GM21360 (cell line): ENCODE measurements around the gene GCLC.
"Not testable (repeated sequence)": the region's sequence is repeated elsewhere in the genome, so short reads cannot be mapped to it uniquely, and the experiment has no call there.

ENCODE experiments used
- ATAC-seq: cut with Tn5 transposase; IDR thresholded peaks from one replicate; pipeline ENCODE4 v1.9.1; 2021; ENCODE audit warnings: mild to moderate bottlenecking, moderate library complexity; ENCODE audit not compliant: unreplicated experiment

GCLC gene

DNA sequence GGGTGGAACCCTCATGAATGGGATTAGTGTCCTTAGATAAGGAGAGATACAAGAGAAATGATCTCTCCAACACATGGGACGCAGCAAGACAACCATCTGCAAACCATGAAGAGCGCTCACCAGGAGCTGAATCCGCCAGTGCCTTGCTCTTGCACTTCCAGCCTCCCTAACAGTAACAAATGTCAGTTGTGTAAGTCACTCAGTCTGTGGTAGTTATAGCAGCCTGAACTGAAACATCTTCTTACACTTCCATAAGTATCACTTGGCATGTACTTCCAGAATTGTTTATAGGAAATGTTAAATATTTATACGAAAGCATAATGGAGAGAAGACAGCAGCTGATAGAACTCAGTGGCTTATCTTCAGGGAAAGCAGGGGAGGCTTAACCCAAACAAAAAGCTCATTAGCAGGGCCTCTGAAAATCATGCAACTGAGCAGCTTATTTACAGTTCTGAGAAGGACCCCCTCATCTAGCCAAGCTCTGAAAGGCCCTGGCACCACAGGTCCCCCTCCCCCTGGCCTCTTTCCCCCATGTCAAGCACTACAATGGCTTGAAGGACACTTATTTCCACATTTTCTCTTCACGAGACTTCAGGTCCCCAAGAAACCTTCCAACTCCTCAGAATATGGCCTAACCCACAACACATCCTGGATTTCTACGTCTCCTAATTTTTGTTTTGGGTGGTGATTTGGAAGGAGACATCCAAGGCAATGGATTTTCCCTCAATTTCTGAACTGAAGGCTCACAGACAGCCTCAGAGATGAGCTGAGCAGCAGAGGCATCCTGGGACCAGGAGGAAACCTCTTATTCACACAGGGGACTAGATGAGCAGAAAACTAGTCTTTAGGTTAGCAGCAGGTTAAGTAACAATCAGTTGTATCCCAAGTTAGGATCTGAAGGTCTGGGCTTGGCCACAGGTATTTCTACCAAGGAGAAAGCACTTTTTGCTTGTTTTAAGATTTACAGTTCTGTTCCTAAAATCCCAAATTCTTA lies 49.1 kb downstream of the GCLC start:
- no peak for ATAC-seq

DNA sequence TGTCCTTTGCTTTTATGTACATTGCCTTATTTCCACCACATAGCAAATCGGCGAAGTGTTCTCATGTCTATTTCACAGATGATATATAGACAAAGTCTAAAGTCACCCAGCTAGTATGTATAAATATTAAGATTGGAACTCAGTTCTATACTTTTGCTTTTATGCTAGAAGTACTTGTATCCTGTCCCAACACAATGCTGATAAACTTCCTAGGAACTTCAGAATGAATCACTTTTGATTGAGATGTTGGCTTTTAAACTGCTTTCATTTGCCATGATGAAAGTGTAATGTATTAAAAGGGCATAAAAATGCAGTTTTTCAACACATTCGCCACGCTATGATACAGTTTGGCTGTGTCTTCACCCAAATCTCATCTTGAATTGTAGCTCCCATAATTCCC lies 50.8 kb downstream of the GCLC start:
- ATAC-seq, result no peak

DNA sequence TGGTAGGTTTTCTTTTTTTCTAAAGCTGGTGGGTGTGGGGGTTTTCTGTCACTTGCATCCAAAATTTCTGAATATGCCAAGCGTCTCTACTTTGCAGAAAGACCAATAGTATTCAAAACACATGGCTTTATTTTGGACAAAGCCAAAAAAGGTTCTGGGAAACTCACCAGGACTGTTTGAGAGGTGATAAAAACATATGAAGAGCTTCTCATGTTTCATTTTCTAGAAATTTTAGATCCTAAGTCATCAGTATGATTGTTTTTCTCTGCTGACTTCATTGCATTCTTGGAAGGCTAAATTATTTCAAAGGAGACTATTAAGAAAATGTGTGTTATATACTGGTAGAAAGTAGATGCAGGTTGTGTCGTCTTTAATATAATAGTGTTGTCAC lies 51.3 kb downstream of the GCLC start:
- no peak for ATAC-seq

DNA sequence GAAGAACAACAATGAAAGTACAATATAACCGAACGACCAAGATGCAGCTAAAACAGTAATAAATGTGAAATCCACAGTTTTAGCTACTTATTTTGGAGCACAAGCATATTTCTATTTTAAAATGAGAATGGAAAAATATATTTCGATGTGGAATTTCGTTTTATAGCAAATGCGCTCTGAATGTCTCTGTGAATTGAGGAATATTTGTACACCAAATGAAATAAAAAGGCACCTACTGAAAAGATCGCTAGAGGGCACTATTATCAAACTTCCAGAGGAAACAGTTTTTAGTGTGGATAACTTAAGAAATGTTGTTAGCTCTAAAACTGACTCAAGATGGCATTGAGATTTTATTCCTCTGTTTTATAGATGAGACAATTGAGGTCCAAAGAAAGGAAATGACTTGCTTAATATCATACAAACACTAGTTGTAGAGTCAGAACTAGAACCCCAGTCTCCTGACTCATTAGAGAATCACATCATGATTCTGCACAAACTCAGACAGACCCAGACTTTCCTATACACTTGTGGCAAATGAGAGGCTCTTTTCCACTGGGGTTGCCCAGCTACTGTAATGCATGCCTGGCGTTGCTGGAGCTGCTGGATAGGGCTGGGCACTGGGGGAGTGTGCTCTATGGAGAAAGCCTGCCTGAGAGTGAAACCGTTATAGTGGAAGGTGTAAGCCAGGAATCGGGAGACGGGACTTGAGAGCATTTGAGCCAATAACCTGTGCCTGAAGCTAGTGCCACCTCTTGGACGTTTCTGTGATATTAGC lies 51.9 kb downstream of the GCLC start:
- ATAC-seq, result no peak

DNA sequence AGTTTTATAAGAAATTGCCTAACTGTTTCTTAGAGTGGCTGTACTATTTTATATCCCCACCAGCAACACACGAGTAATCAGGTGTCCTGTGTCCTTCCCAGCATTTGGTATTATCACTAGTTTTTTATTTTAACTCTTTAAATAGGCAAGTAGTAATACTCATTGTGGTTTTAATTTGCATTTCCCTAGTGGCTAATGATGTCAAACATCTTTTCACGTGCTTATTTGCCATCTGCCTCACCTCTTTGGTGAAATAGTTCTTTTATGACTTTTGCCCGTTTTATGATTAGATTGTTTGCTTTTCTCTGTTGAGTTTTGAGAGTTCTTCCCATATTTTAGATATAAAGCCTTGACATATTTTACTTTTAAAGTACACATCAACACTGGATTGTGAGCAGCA lies 57.8 kb downstream of the GCLC start:
- no peak for ATAC-seq

DNA sequence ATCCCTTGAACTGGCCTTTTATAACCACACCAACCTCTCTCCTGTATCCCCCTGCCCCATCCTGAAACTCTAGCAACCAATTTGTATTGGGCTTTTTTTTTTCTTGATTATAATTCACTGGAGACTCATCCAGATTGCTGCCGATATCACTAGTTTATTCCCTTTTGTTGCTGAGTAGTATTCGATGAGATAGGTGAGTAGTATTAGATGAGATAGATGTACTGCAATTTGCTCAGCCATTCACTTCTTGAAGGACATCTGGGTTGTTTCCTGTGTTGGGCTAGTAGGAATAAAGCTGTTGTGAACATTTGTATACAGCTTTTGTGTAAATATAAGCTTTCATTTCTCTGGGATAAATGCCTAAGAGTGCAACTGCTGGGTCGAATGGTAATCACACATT lies 58.2 kb downstream of the GCLC start:
- ATAC-seq, result no peak

DNA sequence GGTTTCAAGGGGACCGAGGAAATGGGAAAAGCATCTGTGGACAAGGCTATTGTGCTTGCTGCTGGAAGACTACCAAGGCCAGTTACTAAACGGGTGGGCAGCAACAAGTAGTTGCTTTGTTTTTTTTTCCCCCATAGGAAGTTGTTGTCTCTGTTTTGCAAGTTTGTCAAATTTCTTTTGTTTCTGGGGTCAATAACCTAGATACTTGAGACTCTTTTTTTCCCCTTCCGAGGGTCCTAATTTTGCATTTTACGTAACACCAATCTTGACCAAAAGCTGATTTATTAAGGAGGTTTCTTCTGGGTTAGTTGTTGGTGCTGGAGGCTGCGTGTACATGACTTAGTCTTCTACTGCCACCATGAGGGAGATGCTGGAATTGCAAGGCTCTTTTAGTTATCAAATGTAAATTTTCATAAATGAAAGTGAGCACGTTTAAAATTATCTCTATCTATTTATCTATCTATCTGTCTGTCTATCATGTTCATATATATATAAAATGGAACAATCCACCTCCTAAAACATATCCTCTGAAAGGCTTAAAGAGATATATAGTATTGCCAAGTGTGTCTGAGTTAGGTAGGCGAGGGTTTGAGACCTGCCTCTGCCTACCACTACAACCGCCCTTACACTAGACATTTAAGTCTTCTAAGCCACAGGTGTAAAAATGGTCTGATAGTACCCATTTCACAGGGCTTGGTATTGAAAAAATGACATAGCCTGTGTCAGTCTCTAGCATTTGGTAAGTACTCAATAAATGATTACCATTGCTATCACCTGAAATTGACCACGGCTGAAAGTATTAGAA lies 60.2 kb downstream of the GCLC start:
- ATAC-seq, result no peak

DNA sequence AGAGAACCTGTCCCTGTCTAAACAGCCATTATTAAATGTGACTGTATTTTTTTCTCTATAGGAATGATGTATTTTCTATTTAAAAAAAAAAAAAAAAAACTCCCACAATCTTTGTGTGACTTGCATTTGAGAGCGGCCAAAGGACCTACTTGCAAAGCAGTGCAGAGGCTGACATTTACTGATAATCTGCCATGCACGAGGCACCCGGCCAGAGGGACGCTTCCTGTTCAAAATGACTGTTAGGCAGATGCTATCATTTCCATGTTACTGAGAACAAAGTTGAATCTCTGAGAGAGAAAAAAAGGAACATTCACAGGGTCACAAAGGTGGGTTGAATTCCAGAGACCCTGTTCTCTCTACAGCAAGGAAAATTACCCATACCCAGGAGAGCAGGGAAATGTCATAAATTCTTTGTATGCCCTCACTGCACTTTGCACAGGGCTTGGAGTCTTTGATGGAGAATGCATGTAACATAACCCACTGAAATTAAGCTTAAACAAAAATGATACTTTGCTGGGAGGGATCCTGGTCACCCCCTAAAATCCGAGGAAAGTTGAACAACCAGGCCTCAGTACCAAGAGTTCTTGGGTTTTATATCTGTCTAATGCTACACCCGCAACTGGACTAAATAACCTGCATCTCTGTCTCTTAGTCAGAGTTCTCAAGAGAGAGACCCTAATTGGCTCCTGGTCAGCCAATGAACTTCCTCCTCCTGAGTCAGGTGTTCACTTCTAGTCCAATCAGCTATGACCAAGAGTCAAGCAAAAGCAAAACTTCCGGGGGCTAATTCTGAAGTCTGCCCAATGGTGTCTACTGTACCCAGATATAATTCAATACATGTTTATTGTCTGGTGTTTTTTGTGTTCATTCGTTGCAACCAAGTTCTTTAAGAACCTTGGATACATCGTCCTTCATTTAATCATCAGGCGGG lies 61.2 kb downstream of the GCLC start:
- ATAC-seq, result no peak

DNA sequence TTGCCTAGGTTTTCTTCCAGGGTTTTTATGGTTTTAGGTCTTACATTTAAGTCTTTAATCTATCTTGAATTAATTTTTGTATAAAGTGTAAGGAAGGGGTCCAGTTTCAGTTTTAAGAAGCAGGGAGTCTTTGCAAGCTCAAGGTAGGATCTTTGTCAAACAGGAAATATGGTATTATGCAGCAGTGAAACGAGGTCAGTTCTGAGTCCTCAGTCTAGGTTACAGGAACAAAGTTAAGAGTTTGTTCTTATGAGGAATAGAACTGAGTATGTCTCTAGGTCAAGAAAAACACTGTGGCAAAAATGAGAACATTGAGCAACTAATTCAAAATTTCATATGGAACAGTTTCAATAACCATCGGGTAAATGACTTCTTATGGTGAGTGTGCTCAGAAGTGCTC lies 63.6 kb downstream of the GCLC start:
- ATAC-seq, result no peak

DNA sequence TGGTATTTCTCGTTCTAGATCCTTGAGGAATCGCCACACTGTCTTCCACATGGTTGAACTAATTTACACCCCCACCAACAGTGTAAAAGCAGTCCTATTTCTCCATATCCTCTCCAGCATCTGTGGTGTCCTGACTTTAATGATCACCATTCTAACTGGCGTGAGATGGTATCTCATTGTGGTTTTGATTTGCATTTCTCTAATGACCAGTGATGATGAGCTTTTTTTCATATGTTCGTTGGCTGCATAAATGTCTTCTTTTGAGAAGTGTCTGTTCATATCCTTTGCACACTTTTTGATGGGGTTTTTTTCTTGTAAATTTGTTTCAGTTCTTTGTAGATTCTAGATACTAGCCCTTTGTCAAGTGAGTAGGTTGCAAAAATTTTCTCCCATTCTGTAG lies 64.1 kb downstream of the GCLC start:
- ATAC-seq, result not testable (repeated sequence)

DNA sequence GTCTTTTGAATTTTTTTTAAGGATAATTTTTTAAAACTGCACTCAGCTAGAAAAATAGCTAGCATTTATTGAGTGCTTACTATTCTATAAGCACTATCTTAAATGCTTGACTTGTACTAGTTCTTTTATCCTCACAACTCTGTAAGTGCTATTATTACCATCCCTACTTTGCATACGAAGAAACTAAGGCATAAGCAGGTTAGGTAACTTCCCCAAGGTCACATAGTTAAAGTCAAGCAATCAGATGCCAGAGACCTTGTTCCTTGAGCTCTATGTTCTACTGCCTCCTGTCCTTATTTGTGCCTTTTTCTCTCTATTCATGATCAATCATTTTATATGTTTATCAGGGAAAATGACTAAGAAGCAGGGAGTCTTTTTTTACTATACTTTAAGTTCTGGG lies 65.0 kb downstream of the GCLC start:
- no peak for ATAC-seq

DNA sequence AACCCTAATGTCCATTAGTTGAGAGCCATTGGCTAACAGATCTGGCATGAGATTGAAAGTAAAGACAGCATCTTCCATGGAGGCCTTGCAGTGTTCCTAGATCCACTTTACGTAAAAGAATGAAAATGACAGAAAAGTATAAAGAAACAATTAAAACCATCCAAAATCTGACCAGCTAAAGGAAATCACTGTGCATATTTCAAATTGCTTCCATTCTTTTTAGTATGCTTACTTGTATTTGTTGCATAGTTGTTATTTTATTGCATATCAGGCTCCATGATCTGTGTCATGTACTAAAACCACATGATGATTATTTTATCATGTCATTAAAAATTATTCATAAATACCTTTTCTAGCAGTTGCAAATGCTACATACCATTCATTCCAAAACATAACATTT lies 67.9 kb downstream of the GCLC start:
- ATAC-seq, result no peak

DNA sequence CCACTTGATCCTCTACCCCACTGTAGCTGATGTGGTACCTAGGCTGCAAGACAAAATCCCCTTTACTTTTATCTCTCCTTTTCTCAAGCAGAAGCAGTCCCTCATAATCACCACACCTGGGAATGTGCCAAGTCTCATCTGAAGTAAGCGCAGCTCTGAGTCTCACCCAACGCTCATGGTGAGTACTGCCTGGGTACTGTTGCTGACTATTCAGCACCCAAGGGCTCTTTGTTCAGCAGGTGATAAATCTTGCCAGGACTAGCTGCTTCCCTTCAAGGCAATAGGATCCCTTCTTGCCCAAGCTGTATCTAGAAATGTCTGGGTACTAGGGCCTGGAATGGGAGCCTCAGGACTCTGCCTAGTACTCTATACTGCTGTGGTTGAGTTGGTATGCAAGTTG lies 70.9 kb downstream of the GCLC start:
- no peak for ATAC-seq

DNA sequence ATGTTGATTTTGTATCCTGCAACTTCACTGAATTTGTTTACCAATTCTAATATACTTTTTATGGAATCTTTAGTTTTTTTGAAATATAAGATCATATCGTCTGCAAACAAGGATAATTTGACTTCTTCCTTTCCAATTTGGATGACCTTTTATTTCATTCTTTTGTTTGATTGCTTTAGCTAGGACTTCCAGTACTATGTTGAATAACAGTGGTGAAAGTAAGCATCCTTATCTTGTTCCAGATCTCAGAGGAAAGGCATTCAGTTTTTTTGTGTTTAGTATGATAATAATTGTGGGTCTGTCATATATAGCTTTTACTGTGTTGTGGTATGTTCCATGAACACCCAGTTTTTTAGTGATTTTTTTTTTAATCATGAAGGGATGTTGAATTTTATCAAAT lies 75.7 kb downstream of the GCLC start:
- no peak for ATAC-seq

DNA sequence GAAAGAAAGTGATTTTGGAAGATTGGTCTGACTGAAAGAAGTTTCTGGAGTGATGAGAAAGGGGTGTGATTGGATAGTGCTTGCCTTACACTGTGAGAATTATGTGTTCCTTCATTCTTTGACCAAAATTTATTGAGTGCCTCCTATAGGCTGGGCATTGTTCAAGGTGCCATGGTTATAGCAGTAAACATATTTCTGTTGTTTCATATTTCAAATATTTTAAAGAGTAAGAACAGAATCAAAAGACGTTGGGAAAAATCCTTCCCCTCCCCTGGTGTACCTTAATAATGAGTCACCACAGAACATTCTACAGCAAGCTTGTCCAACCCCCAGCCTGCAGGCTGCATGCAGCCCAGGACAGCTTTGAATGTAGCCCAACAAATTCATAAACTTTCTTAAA lies 78.6 kb downstream of the GCLC start:
- no peak for ATAC-seq

DNA sequence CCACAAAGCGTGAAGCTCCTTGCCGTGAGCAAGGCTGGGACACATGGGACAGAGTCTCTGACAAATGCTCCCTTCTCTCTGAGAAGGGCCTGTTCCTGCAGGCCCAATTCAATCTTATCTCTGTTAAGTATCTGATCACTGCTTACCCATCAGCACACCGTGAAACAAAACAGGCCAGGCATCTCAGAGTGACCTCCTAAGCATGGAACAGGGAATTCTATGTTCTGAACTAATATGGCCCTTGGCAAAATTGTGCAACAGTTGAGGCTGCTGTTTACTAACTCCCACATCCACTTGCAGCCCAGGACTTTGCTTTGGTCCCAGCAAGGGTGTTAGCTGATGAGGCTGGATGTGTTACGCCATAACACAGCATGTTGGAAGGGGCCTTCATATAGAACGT lies 79.2 kb downstream of the GCLC start:
- ATAC-seq, result no peak

DNA sequence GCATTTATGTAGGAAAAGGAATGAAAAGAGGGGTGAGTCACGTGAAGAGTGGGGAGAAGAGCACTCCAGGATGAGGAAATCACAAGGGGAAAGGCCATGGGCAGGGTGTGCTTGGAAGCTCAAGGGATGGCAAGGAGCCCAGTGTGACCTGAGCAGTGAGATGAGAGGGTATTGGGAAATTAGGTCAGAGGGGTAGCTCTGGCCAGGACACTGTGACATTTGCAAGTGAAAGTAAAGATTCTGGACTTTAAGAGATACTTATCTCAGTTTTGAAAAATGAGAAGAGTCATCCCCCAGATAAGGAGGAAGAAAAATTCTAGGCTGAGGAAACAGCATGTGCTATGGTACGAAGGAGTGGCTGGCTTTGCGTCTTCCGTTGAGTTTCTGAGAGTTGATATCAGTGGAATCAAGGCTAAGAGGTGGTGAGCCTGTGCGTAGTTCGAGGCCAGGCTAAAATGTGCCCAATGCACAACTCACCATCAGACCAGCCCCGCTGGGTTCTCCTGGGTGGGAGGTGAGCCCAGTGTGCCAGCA lies 79.9 kb downstream of the GCLC start:
- ATAC-seq, result no peak

DNA sequence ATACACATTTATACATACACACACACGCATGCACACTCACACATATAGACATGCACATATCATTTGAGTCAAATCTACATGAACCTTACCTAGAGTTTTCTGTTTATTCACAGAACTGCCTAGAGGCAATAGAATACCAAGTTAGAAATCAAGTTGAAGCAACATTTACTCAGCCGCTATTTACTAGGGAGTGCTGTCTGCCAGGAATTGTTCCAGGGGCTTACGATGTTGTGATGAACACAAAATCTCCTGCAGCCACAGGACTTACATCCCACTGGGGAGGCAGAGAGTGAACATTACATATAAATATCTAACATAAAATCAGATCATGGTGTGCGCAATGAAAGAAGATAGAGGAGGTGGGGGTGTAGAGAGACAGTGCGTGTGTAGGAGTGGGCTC lies 80.4 kb downstream of the GCLC start:
- no peak for ATAC-seq

DNA sequence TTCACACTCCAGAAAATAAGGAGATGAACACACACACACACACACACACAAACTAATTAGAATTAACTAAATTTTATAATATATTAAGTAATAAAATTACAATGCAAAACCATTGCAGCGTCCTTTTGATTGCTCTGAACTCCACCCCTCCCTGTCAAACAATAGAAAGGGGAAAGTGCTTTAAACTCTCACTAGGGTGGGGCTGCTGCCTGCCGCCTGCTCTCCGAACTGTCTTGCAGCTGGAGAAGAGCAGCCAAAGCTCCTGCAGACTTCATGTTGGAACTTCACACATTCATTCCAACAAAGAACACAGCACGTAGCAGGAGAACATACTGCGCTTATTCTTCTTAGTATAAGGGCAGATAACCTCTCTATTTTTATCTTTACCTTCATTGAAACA lies 83.2 kb downstream of the GCLC start:
- ATAC-seq, result peak; percentile 35
